ENCODE data around the gene PHLDB2. TPM values are rescaled to one million over a fixed set of nuclear protein-coding genes. Genes with fewer than 3 reads are reported as not detected.
A peak's percentile ranks its signal among the peaks of the same experiment; 100 is the strongest.

Gene PHLDB2
- total RNA-seq, 1 donor from 2014 or later: 170 TPM

GRCh38 chr3:111862974-111863373 lies 3.9 kb downstream of the PHLDB2 start:
- Histone ChIP-seq H3K36me3 (ENCODE audit: insufficient read depth, low read length) (no peaks in the 10 kb centered on the region), H3K27me3 (ENCODE audit: insufficient read depth, low read length) (no peaks in the 10 kb centered on the region), H3K27ac (ENCODE audit: low read depth, low read length) (peak overlapping the region; percentile 99), H3K9ac (ENCODE audit: low read length) (peak overlapping the region; percentile 99), H3K79me2 (ENCODE audit: insufficient read depth, low read length) (peaks cover 89% of the 10 kb centered on the region), H3K9me3 (ENCODE audit: insufficient read depth, low read depth, low read length) (no peaks in the 10 kb centered on the region), H2AFZ (ENCODE audit: low read depth, low read length) (no peak overlapping the region), H3K4me1 (ENCODE audit: insufficient read depth, low read length) (peaks cover 58% of the 10 kb centered on the region), H3K4me2 (ENCODE audit: low read length) (peak overlapping the region; percentile 95), H4K20me1 (ENCODE audit: insufficient read depth, low read length) (no peaks in the 10 kb centered on the region), H3K4me3 (ENCODE audit: insufficient read depth, low read depth, low read length) (peak overlapping the region; percentile 89)
- H3K27ac Mint-ChIP-seq (ENCODE audit: unreplicated experiment): peak overlapping the region; percentile 91
- peak overlapping the region; percentile 99 for H3K4me3 Mint-ChIP-seq (ENCODE audit: unreplicated experiment)
- no peak for TF ChIP-seq EZH2 (IDR thresholded peaks at IDR 0.05; ENCODE audit: insufficient read depth, low read length)
- TF ChIP-seq CTCF (IDR thresholded peaks at IDR 0.05; ENCODE audit: insufficient read depth, low read depth, low read length): no peak
- no peaks in the 10 kb centered on the region for H3K9me3 Mint-ChIP-seq (ENCODE audit: unreplicated experiment)
- H3K4me1 Mint-ChIP-seq (ENCODE audit: low read depth, unreplicated experiment): peaks cover 55% of the 10 kb centered on the region
- H3K27me3 Mint-ChIP-seq (ENCODE audit: low read depth, unreplicated experiment): no peaks in the 10 kb centered on the region
- FAIRE-seq: no peak
- H3K36me3 Mint-ChIP-seq (ENCODE audit: low read depth, unreplicated experiment): peaks cover 3% of the 10 kb centered on the region
- no peak for DNase-seq (ENCODE audit: low read depth)

GRCh38 chr3:111863942-111864694 lies 5.1 kb downstream of the PHLDB2 start:
- peaks cover 92% of the 10 kb centered on the region for H3K79me2 ChIP-seq (ENCODE audit: insufficient read depth, low read length)
- Mint-ChIP-seq H3K4me1 (ENCODE audit: low read depth, unreplicated experiment) (peaks cover 59% of the 10 kb centered on the region), H3K9me3 (ENCODE audit: unreplicated experiment) (no peaks in the 10 kb centered on the region), H3K4me3 (ENCODE audit: unreplicated experiment) (peak overlapping the region; percentile 99), H3K36me3 (ENCODE audit: low read depth, unreplicated experiment) (peaks cover 9% of the 10 kb centered on the region), H3K27ac (ENCODE audit: unreplicated experiment) (peak overlapping the region; percentile 91), H3K27me3 (ENCODE audit: low read depth, unreplicated experiment) (no peaks in the 10 kb centered on the region)
- peaks cover 51% of the 10 kb centered on the region for H3K4me1 ChIP-seq (ENCODE audit: insufficient read depth, low read length)
- H4K20me1 ChIP-seq (ENCODE audit: insufficient read depth, low read length): no peaks in the 10 kb centered on the region
- peak overlapping the region; percentile 99 for H3K9ac ChIP-seq (ENCODE audit: low read length)
- FAIRE-seq (peak; percentile 20), DNase-seq (ENCODE audit: low read depth) (peak; percentile 65)
- H2AFZ ChIP-seq (ENCODE audit: low read depth, low read length): no peak overlapping the region
- peak overlapping the region; percentile 19 for H3K4me3 ChIP-seq (ENCODE audit: insufficient read depth, low read depth, low read length)
- H3K9me3 ChIP-seq (ENCODE audit: insufficient read depth, low read depth, low read length): no peaks in the 10 kb centered on the region
- peak overlapping the region; percentile 95 for H3K4me2 ChIP-seq (ENCODE audit: low read length)
- H3K27ac ChIP-seq (ENCODE audit: low read depth, low read length): peak overlapping the region; percentile 99
- H3K27me3 ChIP-seq (ENCODE audit: insufficient read depth, low read length): no peaks in the 10 kb centered on the region
- no peak for TF ChIP-seq EZH2 (IDR thresholded peaks at IDR 0.05; ENCODE audit: insufficient read depth, low read length)
- TF ChIP-seq CTCF (IDR thresholded peaks at IDR 0.05; ENCODE audit: insufficient read depth, low read depth, low read length): no peak
- no peaks in the 10 kb centered on the region for H3K36me3 ChIP-seq (ENCODE audit: insufficient read depth, low read length)
